Brain microvascular endothelial cell (primary cell): ENCODE results near the gene EP400.

Experiments used
- DNase-seq: peaks from one replicate; pipeline ENCODE4 v3.0.0-alpha.2; 2020
- H3K27ac ChIP-seq: fragments of 250-450 bp; sonication (Bioruptor Pico); 2 replicates; pipeline ENCODE4 v1.5.1; 2020; ENCODE audit warnings: mild to moderate bottlenecking, moderate library complexity
- H3K27me3 ChIP-seq: fragments of 250-450 bp; sonication (Bioruptor Pico); replicated peaks from 2 replicates; pipeline ENCODE4 v1.5.1; 2020; ENCODE audit warnings: mild to moderate bottlenecking
- H3K36me3 ChIP-seq: fragments of 250-450 bp; sonication (Bioruptor Pico); replicated peaks from 2 replicates; pipeline ENCODE4 v1.5.1; 2020; ENCODE audit warnings: mild to moderate bottlenecking
- H3K4me3 ChIP-seq: 2 replicates; pipeline ENCODE4 v1.5.1; 2011; ENCODE audit warnings: low read depth, mild to moderate bottlenecking, control low read depth, low read length, moderate library complexity
- in situ Hi-C: cut with HindIII; loops from 2 replicates; pipeline ENCODE4 v1.10.0; 2017; ENCODE audit warnings: low sequenced_read_pairs, low pct_ligation_motif_present
- TF ChIP-seq, protein P1 (sequence below): IDR thresholded peaks from 2 replicates; pipeline ENCODE4 v1.5.1; 2011; ENCODE audit warnings: low read depth, mild to moderate bottlenecking, moderate library complexity, low read length, control low read depth, inconsistent platforms; ENCODE audit errors: missing control alignments

EP400 gene

DNA sequence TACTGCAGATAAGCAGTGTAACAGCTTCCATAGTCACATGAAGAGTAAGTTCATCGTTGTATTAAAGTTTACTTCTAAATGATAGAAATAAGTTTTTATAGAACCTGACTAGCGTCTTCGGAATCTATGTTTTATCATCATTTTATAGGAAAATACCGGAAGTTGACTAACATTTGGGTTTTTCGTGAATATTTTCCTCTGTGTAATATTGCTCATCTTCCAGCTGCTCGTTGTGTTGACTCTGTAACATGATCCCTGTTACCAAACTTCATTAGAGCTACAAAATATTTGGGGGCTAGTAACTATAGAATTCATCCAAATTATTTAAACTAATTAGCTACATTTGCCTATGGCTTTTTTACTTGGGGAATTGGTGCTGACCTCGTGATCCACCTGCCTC, 157.2 kb downstream of the EP400 start:
- H3K36me3 ChIP-seq, result peaks cover 30% of the 10 kb centered on the region
- H3K4me3 ChIP-seq, result no peak overlapping the region
- in situ Hi-C loops, result no loop called here
- no peak for DNase-seq
- TF ChIP-seq, protein P1, sequence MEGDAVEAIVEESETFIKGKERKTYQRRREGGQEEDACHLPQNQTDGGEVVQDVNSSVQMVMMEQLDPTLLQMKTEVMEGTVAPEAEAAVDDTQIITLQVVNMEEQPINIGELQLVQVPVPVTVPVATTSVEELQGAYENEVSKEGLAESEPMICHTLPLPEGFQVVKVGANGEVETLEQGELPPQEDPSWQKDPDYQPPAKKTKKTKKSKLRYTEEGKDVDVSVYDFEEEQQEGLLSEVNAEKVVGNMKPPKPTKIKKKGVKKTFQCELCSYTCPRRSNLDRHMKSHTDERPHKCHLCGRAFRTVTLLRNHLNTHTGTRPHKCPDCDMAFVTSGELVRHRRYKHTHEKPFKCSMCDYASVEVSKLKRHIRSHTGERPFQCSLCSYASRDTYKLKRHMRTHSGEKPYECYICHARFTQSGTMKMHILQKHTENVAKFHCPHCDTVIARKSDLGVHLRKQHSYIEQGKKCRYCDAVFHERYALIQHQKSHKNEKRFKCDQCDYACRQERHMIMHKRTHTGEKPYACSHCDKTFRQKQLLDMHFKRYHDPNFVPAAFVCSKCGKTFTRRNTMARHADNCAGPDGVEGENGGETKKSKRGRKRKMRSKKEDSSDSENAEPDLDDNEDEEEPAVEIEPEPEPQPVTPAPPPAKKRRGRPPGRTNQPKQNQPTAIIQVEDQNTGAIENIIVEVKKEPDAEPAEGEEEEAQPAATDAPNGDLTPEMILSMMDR, result no peak
- H3K27me3 ChIP-seq, result no peaks in the 10 kb centered on the region
- H3K27ac ChIP-seq, result peak overlapping the region; percentile 39

DNA sequence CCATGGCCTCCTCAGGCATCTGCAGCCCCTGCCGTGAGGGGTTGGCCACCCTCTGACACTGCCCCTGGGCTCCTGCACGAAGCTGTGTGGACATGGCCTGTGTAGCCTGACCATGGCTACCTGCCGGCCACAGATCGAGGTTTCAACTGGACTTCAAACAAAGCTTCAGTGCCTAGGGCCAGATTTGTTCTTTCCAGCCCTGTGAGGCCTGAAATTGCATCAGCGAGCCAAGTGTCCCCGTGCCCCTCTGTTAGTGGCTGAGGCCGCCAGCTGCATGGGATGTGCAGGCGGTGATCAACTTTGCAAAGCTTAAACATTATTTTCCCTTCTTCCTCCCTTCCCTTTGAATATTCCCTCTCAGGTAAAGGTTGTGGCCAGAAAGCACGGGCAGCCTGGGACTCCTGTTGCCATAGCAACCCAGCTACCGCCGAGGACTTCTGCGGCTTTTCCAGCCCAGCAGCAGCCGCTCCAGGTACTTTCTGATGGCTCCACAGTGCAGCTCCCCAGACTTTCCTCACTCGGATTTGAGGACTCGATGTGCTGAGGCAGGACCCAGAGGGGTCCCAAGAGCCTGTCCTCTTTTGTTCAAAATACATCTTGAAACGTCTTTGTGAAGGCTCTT, 158.6 kb downstream of the EP400 start:
- DNase-seq, result no peak
- no peaks in the 10 kb centered on the region for H3K27me3 ChIP-seq
- no peak overlapping the region for H3K4me3 ChIP-seq
- peaks cover 31% of the 10 kb centered on the region for H3K36me3 ChIP-seq
- in situ Hi-C loops, result no loop called here
- no peak overlapping the region for H3K27ac ChIP-seq
- TF ChIP-seq, protein P1, result no peak

DNA sequence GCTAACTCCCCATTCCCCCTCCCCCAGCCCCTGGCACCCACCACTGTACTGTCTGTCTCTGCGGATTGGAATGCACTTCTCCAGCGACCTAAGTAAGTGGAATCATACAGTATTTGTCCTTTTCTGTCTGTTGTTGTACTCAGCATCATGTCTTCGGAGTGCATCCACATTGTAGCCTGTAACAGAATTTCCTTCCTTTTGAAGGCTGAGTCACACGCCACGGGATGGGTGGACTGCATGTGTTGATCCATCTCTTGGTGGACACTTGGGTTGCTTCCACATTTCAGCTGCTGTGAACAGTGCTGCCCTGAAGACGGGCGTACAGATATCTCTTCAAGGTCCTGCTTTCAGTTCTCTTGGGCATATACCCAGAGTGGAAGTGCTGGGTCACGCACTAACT, 160.0 kb downstream of the EP400 start:
- peak; percentile 18 for DNase-seq
- Histone ChIP-seq H3K4me3 (no peak overlapping the region), H3K27ac (no peak overlapping the region), H3K27me3 (no peaks in the 10 kb centered on the region), H3K36me3 (peaks cover 46% of the 10 kb centered on the region)
- in situ Hi-C loops, result no loop called here
- TF ChIP-seq, protein P1, result no peak

DNA sequence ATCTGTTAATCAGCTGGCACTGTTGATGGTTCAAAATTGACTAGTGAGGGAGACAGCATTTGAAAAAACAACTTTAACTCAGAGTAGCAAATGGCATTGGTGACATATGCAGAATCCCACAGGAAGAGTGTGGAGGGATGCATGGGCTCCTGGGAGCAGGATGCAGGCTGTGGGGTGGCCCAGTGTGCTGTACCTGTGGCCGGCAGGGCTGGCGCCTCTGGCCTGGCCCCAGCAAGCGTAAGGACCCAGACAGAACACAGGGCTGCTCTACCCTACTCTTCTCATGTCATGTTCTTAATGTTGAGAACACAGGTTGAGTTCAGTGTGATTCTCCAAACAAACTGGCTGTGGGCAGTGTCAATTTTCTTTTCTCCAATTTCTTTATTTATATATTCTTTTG, 160.9 kb downstream of the EP400 start:
- Histone ChIP-seq H3K27ac (no peak overlapping the region), H3K4me3 (no peak overlapping the region), H3K27me3 (no peaks in the 10 kb centered on the region), H3K36me3 (peaks cover 49% of the 10 kb centered on the region)
- TF ChIP-seq, protein P1, result no peak
- in situ Hi-C loops, result no loop called here
- DNase-seq, result no peak

DNA sequence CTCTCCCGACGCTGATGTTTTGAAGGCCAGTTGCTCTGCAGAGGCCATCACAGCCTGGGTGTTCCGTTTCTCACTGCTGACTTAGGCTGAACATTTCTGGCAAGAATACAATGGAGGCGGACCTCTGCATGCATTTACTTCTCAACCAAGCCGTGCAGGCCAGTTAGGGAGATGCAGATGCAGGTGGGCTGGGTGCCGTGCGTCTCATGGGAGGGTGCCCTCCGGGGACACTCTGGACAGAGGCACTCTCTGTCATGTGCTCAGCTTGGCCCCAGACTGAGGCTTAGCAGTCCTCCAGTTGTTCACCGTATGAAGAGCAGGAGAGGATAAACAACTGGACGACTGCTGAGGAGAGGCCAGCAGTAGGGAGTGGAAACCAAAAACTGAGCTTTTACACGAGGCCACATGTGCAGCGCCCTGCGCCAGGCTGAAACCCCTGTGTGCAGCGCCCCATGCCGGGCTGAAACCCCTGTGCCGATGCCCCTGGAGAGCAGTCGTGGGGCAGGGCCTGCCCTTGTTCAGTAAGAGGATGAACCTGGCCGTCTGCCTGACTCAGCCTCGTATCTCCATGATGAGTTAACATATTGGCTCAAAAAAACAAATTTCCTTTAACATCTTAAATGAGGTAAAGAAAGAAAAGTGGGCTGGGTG, 162.0 kb downstream of the EP400 start:
- H3K4me3 ChIP-seq, result no peak overlapping the region
- peaks cover 57% of the 10 kb centered on the region for H3K36me3 ChIP-seq
- no peak for DNase-seq
- H3K27ac ChIP-seq, result no peak overlapping the region
- TF ChIP-seq, protein P1, result no peak
- H3K27me3 ChIP-seq, result no peaks in the 10 kb centered on the region
- in situ Hi-C loops, result no loop called here
